Pancreas (tissue), 10 donors: ENCODE results near the gene ACAP2. TPM values are rescaled to one million over a fixed set of nuclear protein-coding genes. Genes with fewer than 3 reads are reported as not detected.

Experiments used
- ATAC-seq, 4 donors: fragments of 200-7000 bp; cut with Tn5 transposase; one replicate each; pipeline versions ENCODE4 v1.8.0 to v1.9.1; 2020; ENCODE audit warnings: mild to moderate bottlenecking in 4 of 4, moderate library complexity in 4 of 4
- DNase-seq, 6 donors: peaks; one replicate each; pipeline ENCODE4 v3.0.0-alpha.2; 2020
- FAIRE-seq: peaks from 2 replicates; lab custom pipeline; 2012; peaks lifted over from hg19 to GRCh38; lab: Jason Lieb, UNC
- H3K27ac ChIP-seq, 4 donors: fragments of 200-600 bp; sonication (generic); 1 replicate in 3 of 4; 2 replicates in 1 of 4; pipeline versions ENCODE4 v1.5.0 to v1.8.0; 2020
- H3K27me3 ChIP-seq, 4 donors: fragments of 200-600 bp; one replicate each; pipeline ENCODE4 v1.8.0; 2021
- H3K36me3 ChIP-seq, 3 donors: fragments of 200-600 bp; sonication (generic) in 1 of 3; one replicate each; pipeline versions ENCODE4 v1.5.0 to v1.8.0; 2020 to 2021
- H3K4me1 ChIP-seq, 3 donors: fragments of 200-600 bp; one replicate each; pipeline ENCODE4 v1.8.0; 2021
- H3K4me3 ChIP-seq, 4 donors: fragments of 200-600 bp; sonication (generic) in 2 of 4; one replicate each; pipeline versions ENCODE4 v1.5.0 to v1.8.0; 2020 to 2021
- H3K9me3 ChIP-seq, 4 donors: fragments of 200-600 bp; one replicate each; pipeline ENCODE4 v1.8.0; 2021
- WGBS, 2 donors: extraction: QIAGEN DNeasy Blood & Tissue Kit; methylation state at CpG; one replicate each; pipeline ENCODE4 v1.1.7; 2013; 5-methylcytosine and 5-hydroxymethylcytosine counted together
- intact Hi-C, 3 donors: fragments of 100-400 bp; cut with DNase I; formaldehyde crosslinking; loops; one replicate each; pipeline versions ENCODE4 v1.11.1 to v1.14.2; 2022
- polyA plus RNA-seq, 2 donors: library from polyadenylated mRNA; stranded (reverse); fragments of 200-250 nt; gene quantifications; one replicate each; pipeline ENCODE4 v1.2.3, GENCODE V29; 2013
- total RNA-seq, 6 donors: library from RNA; stranded (reverse); fragmentation: NEBNext Ultra II Directional in 4 of 6; extraction: Animal tissue kit (Norgen Biotek cat#: 25700) in 4 of 6; gene quantifications; one replicate each; pipeline versions ENCODE4 v1.2.1 to v1.2.4, GENCODE V29; 2021 to 2023
- TF ChIP-seq, protein P1 (sequence below), 4 donors: fragments of 200-600 bp; sonication (generic) in 3 of 4; IDR thresholded peaks; one replicate each; pipeline versions ENCODE4 v1.5.0 to v1.8.0; 2021; ENCODE audit warnings: antibody characterized with exemption in 4 of 4
- donor health status: healthy with polysubstance abuse.
- donor health status: DM: no; HTN: no; CAD: no; lungs with moderate emphysema.
- donor health status: DM: no; HTN: no; CAD: no.
- donor health status: control.
- donor health status: control.
- donor health status: Bipolar disorder and iron deficiency.
- donor health status: DM: yes; HTN: yes; CAD: no.
- donor health status: DM: no; HTN: no; CAD: no.
- donor health status: DM: no; HTN: no; CAD: no.
- donor health status: DM: yes; HTN: yes; CAD: no.

The ACAP2 gene
- total and polyA plus RNA-seq, 8 donors = 4.2 to 21.1 (median 14.7) TPM

DNA sequence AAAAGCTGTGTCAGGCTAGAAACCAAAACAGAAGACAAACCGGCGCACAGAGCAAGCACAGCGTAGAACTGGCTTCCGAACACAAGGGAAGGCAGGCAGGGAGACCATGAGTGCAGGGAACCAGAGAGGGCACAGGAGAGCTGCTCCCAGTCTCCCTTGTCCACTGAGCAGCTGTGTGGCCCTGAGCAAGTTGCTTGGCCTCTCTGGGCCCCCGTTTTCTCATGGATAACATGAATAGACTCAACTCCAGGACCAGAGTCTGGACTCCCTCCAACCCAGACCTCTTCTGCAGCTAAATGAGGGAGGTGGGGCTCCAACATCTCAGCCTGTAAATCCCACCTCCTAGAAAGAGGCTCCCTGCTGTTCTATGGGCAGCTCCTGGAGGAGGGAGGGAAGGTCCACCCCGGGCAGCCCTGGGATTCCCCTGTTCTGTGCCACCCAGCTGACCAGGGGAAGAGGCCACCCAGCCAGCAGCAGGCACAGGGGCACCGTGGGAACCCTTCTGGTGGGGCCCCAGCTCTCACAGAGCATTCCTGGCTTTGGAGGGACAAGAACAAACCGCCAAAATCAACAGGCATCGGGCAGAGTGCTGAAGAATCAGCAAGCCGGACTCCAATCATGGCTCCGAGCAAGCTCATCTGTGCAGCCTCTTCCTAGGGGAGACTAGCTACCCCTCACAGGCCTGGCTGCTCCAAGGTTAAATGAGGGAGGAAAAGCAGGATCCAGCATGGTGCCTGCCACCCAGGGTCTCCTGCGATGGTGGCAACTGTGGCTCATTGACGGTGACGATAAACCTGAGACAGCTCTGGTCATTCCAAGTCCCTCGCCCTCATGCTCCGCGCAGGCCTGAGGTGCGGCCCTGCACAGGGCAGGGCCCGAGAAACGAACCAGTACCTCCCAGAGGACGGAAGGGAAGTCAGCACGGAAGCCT lies 187.0 kb downstream of the ACAP2 start:
- FAIRE-seq (no peak), ATAC-seq (no peak), DNase-seq (no peak)
- Histone ChIP-seq H3K4me3 (no peak overlapping the region), H3K36me3 (no peaks in the 10 kb centered on the region), H3K4me1 (peaks cover 0 to 3% (median 0%) of the 10 kb centered on the region in 3 donors), H3K9me3 (no peaks in the 10 kb centered on the region), H3K27me3 (no peaks in the 10 kb centered on the region), H3K27ac (no peak overlapping the region)
- intact Hi-C loops = loop anchor here in 2 of 3 donors (5.0 kb wide), 1 partner anchor 574 kb away; no protein-coding TSS in a partner anchor
- TF ChIP-seq, protein P1, sequence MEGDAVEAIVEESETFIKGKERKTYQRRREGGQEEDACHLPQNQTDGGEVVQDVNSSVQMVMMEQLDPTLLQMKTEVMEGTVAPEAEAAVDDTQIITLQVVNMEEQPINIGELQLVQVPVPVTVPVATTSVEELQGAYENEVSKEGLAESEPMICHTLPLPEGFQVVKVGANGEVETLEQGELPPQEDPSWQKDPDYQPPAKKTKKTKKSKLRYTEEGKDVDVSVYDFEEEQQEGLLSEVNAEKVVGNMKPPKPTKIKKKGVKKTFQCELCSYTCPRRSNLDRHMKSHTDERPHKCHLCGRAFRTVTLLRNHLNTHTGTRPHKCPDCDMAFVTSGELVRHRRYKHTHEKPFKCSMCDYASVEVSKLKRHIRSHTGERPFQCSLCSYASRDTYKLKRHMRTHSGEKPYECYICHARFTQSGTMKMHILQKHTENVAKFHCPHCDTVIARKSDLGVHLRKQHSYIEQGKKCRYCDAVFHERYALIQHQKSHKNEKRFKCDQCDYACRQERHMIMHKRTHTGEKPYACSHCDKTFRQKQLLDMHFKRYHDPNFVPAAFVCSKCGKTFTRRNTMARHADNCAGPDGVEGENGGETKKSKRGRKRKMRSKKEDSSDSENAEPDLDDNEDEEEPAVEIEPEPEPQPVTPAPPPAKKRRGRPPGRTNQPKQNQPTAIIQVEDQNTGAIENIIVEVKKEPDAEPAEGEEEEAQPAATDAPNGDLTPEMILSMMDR (IDR thresholded peaks at IDR 0.05) = no peak
- 84 to 86% methylated on average over 22 of the region's 22 CpGs for WGBS, 2 donors

GRCh38 chr3:195255176-195255500 lies 187.7 kb downstream of the ACAP2 start:
- 88 to 90% methylated on average over 13 of the region's 13 CpGs for WGBS, 2 donors
- H3K4me3 ChIP-seq = no peak overlapping the region
- no peak for FAIRE-seq
- TF ChIP-seq, protein P1 (IDR thresholded peaks at IDR 0.05) = no peak
- no peaks in the 10 kb centered on the region for H3K9me3 ChIP-seq
- intact Hi-C loops = loop anchor here in 2 of 3 donors (5.0 kb wide), 1 partner anchor 573 kb away; no protein-coding TSS in a partner anchor
- H3K36me3 ChIP-seq = no peaks in the 10 kb centered on the region
- H3K4me1 ChIP-seq = no peaks in the 10 kb centered on the region
- ATAC-seq = no peak
- H3K27ac ChIP-seq = no peak overlapping the region
- DNase-seq = no peak
- no peaks in the 10 kb centered on the region for H3K27me3 ChIP-seq

DNA sequence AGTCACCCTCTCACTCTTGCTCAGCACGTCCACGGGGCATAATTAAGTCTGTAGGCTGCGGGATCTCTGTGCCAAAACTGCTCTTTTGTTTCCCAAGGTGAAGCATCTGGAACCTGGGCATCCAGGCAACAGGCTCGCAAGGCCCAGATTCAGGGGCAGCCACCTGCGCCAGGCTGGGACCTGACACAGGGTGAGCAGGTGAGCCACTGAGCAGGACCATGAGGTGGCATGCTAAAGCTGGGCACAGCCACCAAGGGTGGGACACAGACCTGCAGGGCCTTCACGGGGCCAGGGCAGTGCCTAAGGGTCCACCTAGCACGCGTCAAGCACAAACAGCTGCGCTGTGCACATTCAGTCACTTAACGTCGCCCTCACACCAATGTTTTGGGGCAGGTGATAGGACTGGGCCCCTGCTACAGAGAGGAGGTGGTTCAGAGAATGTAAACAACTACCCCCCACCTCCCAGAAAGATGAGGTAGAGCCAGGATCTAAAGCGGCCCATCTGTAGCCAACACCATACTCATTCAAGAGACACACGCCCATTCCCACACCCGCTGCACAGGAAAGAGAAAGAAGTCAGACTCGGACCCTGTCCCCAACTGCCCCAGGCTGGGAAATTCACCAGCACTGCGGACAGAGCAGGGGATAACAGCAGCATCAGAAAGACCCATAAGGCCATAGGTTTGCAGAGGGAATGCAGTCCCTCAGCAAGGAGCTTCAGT lies 188.2 kb downstream of the ACAP2 start:
- DNase-seq (no peak), FAIRE-seq (no peak), ATAC-seq (no peak)
- no peaks in the 10 kb centered on the region for H3K36me3 ChIP-seq
- H3K4me1 ChIP-seq = no peaks in the 10 kb centered on the region
- no peaks in the 10 kb centered on the region for H3K9me3 ChIP-seq
- intact Hi-C loops = loop anchor here in 2 of 3 donors (5.0 kb wide), 1 partner anchor 572 kb away; no protein-coding TSS in a partner anchor
- WGBS, 2 donors = 89 to 96% methylated on average over 16 of the region's 16 CpGs
- no peak overlapping the region for H3K4me3 ChIP-seq
- H3K27me3 ChIP-seq = no peaks in the 10 kb centered on the region
- H3K27ac ChIP-seq = no peak overlapping the region
- TF ChIP-seq, protein P1 (IDR thresholded peaks at IDR 0.05) = no peak

- Histone ChIP-seq H3K27me3 (no peaks in the 10 kb centered on the region), H3K36me3 (no peaks in the 10 kb centered on the region), H3K4me1 (no peaks in the 10 kb centered on the region), H3K27ac (no peak overlapping the region), H3K9me3 (no peaks in the 10 kb centered on the region), H3K4me3 (no peak overlapping the region)
- ATAC-seq (no peak), DNase-seq (no peak), FAIRE-seq (no peak)
- WGBS, 2 donors = 91 to 93% methylated on average over 10 of the region's 10 CpGs
- intact Hi-C loops = no loop called here
- TF ChIP-seq, protein P1 (IDR thresholded peaks at IDR 0.05) = no peak
These were observed 188.8 kb downstream of the ACAP2 start for GRCh38 chr3:195253923-195254432.
